ENCODE data around the gene SFXN2.

DNA sequence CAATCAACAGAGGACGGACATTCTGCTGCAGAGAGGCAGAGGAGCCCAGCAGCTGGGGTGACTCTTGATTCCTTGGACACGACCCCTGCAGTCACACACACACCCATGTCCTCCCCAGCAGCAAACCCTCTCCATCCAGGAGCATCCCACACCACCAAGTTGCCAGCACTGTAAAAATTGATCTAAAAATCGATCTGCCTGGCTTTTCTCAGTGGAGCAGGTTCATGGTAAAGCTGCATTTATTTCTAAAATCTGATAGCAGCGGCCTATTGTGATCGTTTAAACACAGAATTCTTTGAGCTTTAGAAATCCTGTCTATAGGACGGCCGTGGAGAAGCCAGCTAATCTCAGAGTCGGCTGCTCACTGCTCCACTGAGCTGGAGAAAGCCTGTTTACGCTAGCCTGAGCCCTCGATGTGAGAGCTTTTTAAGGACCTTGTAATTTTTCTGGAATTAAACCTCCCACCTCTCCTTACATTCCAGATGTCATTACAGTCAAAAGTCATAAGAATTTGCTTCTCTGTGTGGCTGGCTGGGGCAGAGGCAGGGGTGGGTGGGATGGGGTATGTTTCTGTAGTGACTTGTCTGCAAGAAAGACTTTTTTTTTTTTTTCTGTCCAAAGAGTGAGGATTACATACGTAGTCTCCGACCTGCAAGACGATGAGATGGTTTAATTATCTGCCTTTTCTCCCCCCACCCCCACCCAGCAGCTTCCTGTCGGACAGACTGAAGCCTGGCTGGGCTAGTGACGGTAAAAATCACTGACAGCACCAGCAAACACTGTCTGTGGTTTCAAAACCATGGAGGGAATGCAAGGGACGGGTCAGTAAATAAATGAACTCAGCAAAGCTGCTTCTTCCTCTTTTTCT is 38.5 kb upstream of the SFXN2 start:
- TF ChIP-seq, protein P1, sequence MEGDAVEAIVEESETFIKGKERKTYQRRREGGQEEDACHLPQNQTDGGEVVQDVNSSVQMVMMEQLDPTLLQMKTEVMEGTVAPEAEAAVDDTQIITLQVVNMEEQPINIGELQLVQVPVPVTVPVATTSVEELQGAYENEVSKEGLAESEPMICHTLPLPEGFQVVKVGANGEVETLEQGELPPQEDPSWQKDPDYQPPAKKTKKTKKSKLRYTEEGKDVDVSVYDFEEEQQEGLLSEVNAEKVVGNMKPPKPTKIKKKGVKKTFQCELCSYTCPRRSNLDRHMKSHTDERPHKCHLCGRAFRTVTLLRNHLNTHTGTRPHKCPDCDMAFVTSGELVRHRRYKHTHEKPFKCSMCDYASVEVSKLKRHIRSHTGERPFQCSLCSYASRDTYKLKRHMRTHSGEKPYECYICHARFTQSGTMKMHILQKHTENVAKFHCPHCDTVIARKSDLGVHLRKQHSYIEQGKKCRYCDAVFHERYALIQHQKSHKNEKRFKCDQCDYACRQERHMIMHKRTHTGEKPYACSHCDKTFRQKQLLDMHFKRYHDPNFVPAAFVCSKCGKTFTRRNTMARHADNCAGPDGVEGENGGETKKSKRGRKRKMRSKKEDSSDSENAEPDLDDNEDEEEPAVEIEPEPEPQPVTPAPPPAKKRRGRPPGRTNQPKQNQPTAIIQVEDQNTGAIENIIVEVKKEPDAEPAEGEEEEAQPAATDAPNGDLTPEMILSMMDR (IDR thresholded peaks at IDR 0.05): no peak
- TF ChIP-seq EP300 (IDR thresholded peaks at IDR 0.05): no peak
- TF ChIP-seq POLR2AphosphoS5 (IDR thresholded peaks at IDR 0.05): no peak

Measured in sigmoid colon (tissue), 4 donors.